ENCODE results near the gene EFS. TPM values are rescaled to one million over a fixed set of nuclear protein-coding genes. Genes with fewer than 3 reads are reported as not detected.
"Not testable (repeated sequence)": the region's sequence is repeated elsewhere in the genome, so short reads cannot be mapped to it uniquely, and the experiment has no call there.

Gene EFS
- total RNA-seq, 4 donors from 2014 or later, result 7.0 to 12.9 (median 8.6) TPM

DNA sequence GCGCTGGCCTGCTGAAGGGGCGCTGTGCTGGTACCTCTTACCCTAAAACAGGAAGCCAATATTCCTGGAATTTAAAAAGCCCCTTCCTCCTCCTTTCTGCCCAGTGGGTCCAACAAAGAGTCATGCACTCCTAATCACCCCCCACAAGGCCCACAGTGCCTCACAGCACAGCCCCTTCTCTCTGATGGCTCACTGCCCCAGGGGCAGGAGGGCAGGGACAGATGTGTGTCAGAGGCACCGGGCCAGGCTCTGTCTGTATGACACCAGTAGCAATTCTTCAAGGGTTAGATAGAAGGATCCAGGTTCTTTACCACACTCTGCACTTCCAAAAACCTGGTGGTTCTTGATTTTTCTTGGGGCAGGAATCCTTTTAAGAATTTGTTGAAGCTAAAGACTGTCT lies 34.2 kb upstream of the EFS start:
- Histone ChIP-seq H3K9me3 (no peaks in the 10 kb centered on the region), H3K36me3 (no peaks in the 10 kb centered on the region), H3K4me3 (replicated peaks in 1 of 3) (no peak overlapping the region), H3K4me1 (no peaks in the 10 kb centered on the region), H3K27me3 (no peaks in the 10 kb centered on the region), H3K27ac (no peak overlapping the region)
- no peak for DNase-seq
- 91 to 93% methylated on average over 3 of the region's 3 CpGs for WGBS, 2 donors
- intact Hi-C loops (cut with DNase I), result no loop called here
- no peak for TF ChIP-seq POLR2A (IDR thresholded peaks at IDR 0.05)
- TF ChIP-seq, protein P1, sequence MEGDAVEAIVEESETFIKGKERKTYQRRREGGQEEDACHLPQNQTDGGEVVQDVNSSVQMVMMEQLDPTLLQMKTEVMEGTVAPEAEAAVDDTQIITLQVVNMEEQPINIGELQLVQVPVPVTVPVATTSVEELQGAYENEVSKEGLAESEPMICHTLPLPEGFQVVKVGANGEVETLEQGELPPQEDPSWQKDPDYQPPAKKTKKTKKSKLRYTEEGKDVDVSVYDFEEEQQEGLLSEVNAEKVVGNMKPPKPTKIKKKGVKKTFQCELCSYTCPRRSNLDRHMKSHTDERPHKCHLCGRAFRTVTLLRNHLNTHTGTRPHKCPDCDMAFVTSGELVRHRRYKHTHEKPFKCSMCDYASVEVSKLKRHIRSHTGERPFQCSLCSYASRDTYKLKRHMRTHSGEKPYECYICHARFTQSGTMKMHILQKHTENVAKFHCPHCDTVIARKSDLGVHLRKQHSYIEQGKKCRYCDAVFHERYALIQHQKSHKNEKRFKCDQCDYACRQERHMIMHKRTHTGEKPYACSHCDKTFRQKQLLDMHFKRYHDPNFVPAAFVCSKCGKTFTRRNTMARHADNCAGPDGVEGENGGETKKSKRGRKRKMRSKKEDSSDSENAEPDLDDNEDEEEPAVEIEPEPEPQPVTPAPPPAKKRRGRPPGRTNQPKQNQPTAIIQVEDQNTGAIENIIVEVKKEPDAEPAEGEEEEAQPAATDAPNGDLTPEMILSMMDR (IDR thresholded peaks at IDR 0.05), result no peak

DNA sequence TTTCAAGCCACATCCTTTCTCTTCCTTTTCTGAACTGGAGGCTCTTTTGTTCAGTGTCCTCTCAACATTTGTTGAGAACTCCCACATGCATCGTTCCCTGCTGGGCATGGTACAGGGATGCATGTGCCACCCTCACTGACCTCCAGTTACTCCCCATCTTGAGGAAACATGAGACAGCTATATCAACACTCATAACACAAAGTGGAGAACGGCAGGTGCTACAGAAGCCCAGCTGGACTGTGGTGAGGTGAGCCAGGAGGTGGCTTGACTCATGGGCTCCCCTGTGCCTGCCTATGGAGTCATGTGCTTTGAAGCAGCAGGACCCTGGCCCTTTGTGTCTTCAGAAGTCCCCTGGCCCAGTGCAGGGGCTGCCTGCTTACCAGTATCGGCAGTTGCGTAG lies 33.4 kb upstream of the EFS start:
- Histone ChIP-seq H3K27me3 (no peaks in the 10 kb centered on the region), H3K4me1 (no peaks in the 10 kb centered on the region), H3K4me3 (replicated peaks in 1 of 3) (no peak overlapping the region), H3K36me3 (no peaks in the 10 kb centered on the region), H3K27ac (no peak overlapping the region), H3K9me3 (no peaks in the 10 kb centered on the region)
- 87 to 92% methylated on average over 4 of the region's 4 CpGs for WGBS, 2 donors
- DNase-seq, result no peak
- TF ChIP-seq, protein P1 (IDR thresholded peaks at IDR 0.05), result no peak
- TF ChIP-seq POLR2A (IDR thresholded peaks at IDR 0.05), result no peak
- intact Hi-C loops (cut with DNase I), result no loop called here

- intact Hi-C loops (cut with DNase I), result no loop called here
- no peaks in the 10 kb centered on the region for H3K36me3 ChIP-seq
- TF ChIP-seq, protein P1 (IDR thresholded peaks at IDR 0.05), result no peak
- TF ChIP-seq POLR2A (IDR thresholded peaks at IDR 0.05), result no peak
- no peaks in the 10 kb centered on the region for H3K4me1 ChIP-seq
- no peak overlapping the region for H3K27ac ChIP-seq
- H3K4me3 ChIP-seq (replicated peaks in 1 of 3), result no peak overlapping the region
- no peaks in the 10 kb centered on the region for H3K9me3 ChIP-seq
- DNase-seq, result no peak
- H3K27me3 ChIP-seq, result no peaks in the 10 kb centered on the region
- WGBS, 2 donors, result 89 to 93% methylated on average over 7 to 10 of the region's 10 CpGs
Measured at GRCh38 chr14:23396781-23397407, 31.9 kb upstream of the EFS start.

DNA sequence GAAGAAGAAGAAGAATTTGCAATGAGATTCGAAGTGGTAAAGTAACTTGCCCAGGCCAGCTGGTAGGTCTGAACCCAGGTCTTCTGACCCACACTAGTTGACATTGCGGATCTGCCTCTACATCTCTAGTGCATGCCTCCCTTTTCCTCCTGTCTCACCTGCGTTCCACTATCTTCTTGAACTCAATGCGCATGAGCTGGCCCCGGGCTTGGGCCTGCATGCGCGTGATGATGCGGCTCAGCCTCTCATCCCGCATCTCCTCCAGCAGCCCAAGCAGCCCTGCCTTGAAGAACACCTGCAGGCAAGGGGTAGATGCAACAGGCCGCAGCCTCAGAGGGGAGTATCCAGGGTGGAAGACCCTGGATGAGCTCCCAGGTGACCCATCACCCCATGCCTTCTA lies 31.2 kb upstream of the EFS start:
- no peak for DNase-seq
- no peaks in the 10 kb centered on the region for H3K27me3 ChIP-seq

GRCh38 chr14:23392613-23393012 lies 27.6 kb upstream of the EFS start:
- Histone ChIP-seq H3K27me3 (no peaks in the 10 kb centered on the region), H3K27ac (no peak overlapping the region), H3K4me1 (no peaks in the 10 kb centered on the region), H3K36me3 (no peaks in the 10 kb centered on the region), H3K9me3 (no peaks in the 10 kb centered on the region), H3K4me3 (replicated peaks in 1 of 3) (no peak overlapping the region)
- intact Hi-C loops (cut with DNase I), result no loop called here
- DNase-seq, result no peak
- 73 to 83% methylated on average over 7 of the region's 7 CpGs for WGBS, 2 donors
- no peak for TF ChIP-seq POLR2A (IDR thresholded peaks at IDR 0.05)
- TF ChIP-seq, protein P1 (IDR thresholded peaks at IDR 0.05), result no peak

More for the DNA sequence above, 31.2 kb upstream of the EFS start:
- WGBS, 2 donors, result 88 to 94% methylated on average over 10 of the region's 10 CpGs
- Histone ChIP-seq H3K4me1 (no peaks in the 10 kb centered on the region), H3K4me3 (replicated peaks in 1 of 3) (no peak overlapping the region), H3K9me3 (no peaks in the 10 kb centered on the region), H3K27ac (no peak overlapping the region), H3K36me3 (no peaks in the 10 kb centered on the region)
- TF ChIP-seq, protein P1 (IDR thresholded peaks at IDR 0.05), result no peak
- no peak for TF ChIP-seq POLR2A (IDR thresholded peaks at IDR 0.05)
- intact Hi-C loops (cut with DNase I), result no loop called here

DNA sequence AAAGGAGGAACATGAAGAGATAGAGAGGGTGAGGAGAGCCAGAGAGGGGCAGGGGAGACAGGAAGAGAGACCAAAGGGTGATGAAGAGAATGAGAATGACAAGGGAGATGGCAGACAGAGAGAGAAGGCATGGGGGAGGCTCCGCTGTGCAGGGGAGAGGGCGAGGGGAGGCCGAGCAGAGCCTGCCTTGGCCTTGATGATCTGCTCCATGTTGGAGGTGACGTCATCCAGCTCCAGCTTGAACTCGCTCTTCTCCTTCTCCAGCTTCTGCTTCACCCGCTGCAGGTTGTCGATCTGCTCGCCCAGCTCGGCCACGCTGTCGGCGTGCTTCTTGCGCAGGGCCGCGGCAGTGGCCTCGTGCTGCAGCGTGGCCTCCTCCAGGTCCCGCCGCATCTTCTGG lies 24.9 kb upstream of the EFS start:
- intact Hi-C loops (cut with DNase I), result loop anchor here (10.0 kb wide), 1 partner anchor 275 kb away; the partner anchor contains the start of gene CEBPE
- not testable (repeated sequence) for H3K4me1 ChIP-seq
- WGBS, 2 donors, result 84 to 92% methylated on average over 5 to 6 of the region's 19 CpGs

More for the DNA sequence above, 24.9 kb upstream of the EFS start:
- H3K4me3 ChIP-seq (replicated peaks in 1 of 3); H3K27me3 ChIP-seq; DNase-seq; H3K9me3 ChIP-seq; H3K36me3 ChIP-seq; H3K27ac ChIP-seq: not testable (repeated sequence)

Data from thyroid gland (tissue), 4 donors.